Measurements from ENCODE around the gene CYTL1.

- TF ChIP-seq MIER2 (CRISPR knock-in tag; IDR thresholded peaks at IDR 0.05) (no peak), PREB (CRISPR knock-in tag; IDR thresholded peaks at IDR 0.05) (no peak), CTCF (CRISPR knock-in tag; IDR thresholded peaks at IDR 0.05) (no peak), ZNF546 (CRISPR knock-in tag; conservative IDR thresholded peaks at IDR 0.05) (no peak), IRF2 (CRISPR knock-in tag; IDR thresholded peaks at IDR 0.05) (no peak), POLR2A (IDR thresholded peaks at IDR 0.05; ENCODE audit: insufficient read depth in 1 of 2, low read depth in 2 of 2, low read length in 2 of 2) (no peak), PHF21A (CRISPR knock-in tag; IDR thresholded peaks at IDR 0.05) (no peak), RBM22 (optimal IDR thresholded peaks at IDR 0.05; ENCODE audit: low read length) (no peak), ZNF143 (CRISPR knock-in tag; IDR thresholded peaks at IDR 0.05) (no peak), ZBTB40 (IDR thresholded peaks at IDR 0.05) (no peak), ZBTB40 (CRISPR knock-in tag; IDR thresholded peaks at IDR 0.05) (no peak), RBFOX2 (IDR thresholded peaks at IDR 0.05; ENCODE audit: low read depth, low read length) (no peak), ZBTB49 (CRISPR knock-in tag; IDR thresholded peaks at IDR 0.05; ENCODE audit: borderline replicate concordance) (no peak)
- TF ChIP-seq, protein P1, sequence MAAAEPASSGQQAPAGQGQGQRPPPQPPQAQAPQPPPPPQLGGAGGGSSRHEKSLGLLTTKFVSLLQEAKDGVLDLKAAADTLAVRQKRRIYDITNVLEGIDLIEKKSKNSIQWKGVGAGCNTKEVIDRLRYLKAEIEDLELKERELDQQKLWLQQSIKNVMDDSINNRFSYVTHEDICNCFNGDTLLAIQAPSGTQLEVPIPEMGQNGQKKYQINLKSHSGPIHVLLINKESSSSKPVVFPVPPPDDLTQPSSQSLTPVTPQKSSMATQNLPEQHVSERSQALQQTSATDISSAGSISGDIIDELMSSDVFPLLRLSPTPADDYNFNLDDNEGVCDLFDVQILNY (CRISPR knock-in tag; conservative IDR thresholded peaks at IDR 0.05): no peak
Measured at GRCh38 chr4:5004496-5004895, 14.8 kb downstream of the CYTL1 start.
